HG03575 (cell line): ENCODE data around the gene NUDCD3.

Source experiments
- ATAC-seq: cut with Tn5 transposase; IDR thresholded peaks from one replicate; pipeline ENCODE4 v1.9.1; 2021; ENCODE audit not compliant: unreplicated experiment, insufficient number of reproducible peaks, low FRiP score; ENCODE audit errors: extremely low read depth

The NUDCD3 gene

DNA sequence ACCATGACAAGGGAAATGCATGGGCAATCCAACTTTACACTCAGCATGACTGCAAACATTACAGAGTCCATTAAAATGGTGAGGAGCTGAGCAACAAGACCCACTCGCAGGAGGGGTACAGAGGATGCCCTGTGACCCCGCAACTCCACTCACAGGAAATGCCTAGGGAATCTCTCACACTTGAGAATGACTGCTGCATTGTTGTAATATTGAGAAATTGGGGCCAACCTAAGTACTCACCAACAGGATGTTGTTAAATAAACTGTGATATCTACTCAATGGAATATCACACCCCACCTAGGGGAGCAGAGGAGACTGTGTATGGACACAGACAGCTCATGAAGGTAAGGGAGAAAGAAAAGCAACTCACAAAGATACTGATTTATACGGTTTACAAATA, 111.7 kb downstream of the NUDCD3 start:
- ATAC-seq, result no peak

DNA sequence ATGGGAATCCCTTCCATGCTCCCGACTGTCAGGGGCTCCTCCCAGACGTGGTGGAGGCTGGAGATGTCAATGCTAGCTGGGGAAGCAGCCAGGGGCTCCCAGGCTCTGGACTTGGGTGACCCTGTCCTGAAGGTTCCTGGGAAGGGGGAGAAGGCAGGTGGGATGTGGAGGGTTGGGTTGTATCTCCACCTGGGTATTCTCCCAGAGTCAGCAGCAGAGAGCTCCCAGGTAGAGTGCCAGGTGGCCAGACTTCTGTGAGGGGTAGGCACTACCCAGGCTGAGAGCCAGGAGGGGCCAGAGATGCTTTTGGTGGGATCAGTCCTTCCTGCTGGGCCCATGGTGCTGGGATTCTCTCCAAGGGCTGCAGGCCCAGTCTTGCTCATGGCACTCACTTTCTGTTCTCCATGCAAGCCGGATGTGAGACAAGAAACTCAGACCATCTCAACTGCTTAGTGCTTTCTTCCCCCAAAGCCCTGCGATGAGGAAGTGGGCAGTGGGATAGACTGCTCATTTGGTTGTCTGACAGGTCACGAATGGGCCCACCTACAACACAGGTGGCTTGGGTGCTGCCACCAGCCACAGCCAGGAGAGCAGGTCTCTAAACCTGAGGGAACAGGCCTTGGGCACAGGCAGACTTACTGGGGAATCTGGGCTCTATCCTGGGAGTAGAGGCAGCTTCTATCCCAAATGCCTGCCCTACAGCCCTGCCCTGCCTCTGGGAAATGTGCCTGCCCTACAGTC, 112.6 kb downstream of the NUDCD3 start:
- ATAC-seq, result no peak

DNA sequence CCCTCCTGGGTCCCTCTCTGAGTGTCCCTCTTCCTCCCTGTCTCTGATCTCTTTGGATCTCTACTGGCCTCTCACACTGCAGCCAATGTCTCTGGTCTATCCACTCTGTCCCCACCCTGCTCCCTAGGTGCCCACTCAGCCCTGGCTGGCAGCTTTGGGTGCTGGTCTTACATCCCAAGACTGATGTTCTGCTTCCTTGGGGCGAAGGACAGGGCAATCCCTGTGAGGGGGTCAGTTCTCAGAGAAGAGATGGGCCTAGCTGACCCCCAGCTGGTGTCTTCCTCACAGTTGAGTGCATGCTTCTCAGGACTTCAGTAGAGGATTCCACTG, 113.4 kb downstream of the NUDCD3 start:
- no peak for ATAC-seq

DNA sequence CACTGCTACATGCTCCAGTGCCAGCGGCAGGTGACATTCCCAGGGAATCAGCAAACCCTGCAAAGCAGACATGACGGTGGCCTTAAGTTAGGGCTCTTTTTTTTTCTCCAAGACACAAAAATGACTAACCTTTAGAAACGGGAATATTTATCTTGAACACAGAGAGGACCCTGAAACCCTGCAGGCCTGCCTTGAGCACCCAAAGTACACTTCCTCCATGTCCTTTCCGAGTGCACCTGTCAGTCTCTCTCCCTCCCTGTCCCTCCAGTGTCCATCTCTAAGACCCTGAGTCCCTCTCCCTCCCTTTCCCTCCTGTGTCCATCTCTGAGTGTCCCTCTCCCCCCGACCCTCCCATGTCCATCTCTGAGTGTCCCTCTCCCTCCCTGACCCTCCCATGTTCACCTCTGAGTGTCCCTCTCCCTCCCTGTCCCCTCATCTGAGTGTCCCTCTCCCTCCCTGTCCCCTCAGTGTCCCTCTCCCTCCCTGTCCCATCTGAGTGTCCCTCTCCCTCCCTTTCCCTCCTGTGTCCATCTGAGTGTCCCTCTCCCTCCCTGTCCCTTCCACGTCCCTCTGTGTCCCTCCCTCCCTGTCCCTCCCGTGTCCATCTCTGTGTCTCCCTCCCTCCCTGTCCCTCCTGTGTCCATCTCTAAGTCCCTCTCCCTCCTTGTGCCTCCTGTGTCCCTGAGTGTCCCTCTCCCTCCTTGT, 113.9 kb downstream of the NUDCD3 start:
- no peak for ATAC-seq

DNA sequence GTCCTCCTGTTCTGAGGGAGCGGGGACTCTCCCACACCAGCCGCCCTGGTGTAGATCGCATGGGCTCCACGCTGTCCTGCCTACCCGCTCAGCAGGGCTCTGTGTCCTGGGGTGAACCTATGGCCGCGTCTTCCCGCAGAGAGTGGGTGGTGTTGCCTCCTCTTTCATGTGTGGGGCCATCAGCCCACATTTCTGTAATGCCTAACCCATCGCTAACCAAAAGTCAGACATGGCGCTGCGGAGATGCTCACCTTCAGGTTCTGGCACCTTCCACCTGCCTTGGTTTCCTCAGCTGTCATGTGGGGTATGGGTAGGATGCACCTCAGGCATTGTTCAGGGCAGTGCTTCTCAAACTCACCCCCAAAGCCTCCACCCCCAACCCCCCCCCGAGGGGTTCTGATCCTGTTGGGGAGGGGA, 114.5 kb downstream of the NUDCD3 start:
- ATAC-seq, result no peak

DNA sequence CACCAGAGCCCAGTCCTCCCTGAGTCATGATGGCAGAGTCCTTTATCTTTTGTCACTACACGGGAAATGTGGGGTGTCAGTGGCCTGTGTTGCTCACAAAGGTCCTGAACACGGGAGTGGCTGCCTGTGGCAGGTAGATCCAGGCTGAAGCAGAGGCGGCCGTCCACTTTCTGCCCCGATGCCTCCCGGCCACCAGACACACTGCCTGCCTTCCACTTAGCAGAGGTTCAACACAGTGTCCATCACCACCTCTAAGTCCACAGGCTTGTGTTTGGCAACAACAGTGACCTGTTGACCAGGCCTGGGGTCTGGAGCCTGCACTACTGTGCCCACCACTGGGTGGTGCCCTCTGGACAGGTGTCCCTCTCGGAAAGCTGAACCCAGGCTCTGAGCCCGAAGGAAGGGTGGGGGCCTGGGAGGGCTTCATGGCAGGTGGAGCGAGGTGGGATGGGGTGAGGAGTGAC, 115.2 kb downstream of the NUDCD3 start:
- no peak for ATAC-seq

DNA sequence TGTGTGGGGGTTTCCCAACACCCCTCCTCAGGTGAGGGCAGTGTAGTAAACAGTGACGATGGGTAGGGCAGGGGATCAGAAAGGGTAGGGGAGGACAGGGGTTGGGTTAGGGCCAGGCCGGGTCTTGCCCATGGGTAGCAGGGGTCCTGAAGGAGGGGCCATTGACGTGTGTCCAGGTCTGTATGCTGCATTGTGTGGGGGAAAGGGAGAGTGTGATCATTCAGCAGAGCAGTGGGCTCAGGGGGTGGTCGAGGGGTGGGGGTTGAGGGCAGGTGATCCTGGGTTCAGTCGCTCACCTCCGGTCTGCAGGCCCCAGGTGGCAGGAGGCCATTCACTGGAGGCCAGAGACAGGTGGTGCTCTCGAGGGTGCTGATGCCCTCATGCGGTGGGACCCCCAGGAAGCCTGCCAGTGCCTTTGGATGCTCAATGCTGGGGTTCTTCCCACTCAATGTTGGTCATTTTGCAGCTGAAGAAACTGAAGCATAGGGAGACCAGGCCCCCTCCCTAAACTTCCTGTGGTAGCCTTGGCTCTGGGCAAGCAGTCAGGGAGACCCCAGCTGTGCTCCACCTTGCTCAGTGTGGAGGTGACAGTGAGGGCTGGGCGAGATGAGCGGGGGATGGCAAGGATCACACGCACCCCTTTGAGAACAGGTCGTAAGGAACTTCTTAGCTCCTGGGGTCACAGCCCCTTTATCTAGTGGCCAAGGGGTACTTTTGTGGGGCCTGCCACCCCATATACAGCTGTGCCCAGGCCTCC, 116.3 kb downstream of the NUDCD3 start:
- ATAC-seq, result no peak

DNA sequence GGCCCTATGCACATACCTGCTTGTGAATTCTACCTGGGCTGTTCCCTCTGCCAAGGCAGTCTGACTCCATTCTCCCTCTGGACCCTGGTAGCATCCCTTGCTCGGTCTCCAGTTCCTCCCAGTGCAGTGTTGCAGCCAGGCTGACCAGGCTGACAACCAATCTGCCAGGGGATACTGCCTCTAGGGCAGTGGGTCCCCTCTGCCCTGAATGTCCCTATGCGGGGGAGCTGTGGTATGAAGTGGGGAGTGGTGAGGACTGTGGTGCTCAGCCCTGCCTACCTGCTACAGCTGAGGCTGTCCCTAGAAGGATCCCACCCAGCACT, 117.1 kb downstream of the NUDCD3 start:
- ATAC-seq, result no peak

DNA sequence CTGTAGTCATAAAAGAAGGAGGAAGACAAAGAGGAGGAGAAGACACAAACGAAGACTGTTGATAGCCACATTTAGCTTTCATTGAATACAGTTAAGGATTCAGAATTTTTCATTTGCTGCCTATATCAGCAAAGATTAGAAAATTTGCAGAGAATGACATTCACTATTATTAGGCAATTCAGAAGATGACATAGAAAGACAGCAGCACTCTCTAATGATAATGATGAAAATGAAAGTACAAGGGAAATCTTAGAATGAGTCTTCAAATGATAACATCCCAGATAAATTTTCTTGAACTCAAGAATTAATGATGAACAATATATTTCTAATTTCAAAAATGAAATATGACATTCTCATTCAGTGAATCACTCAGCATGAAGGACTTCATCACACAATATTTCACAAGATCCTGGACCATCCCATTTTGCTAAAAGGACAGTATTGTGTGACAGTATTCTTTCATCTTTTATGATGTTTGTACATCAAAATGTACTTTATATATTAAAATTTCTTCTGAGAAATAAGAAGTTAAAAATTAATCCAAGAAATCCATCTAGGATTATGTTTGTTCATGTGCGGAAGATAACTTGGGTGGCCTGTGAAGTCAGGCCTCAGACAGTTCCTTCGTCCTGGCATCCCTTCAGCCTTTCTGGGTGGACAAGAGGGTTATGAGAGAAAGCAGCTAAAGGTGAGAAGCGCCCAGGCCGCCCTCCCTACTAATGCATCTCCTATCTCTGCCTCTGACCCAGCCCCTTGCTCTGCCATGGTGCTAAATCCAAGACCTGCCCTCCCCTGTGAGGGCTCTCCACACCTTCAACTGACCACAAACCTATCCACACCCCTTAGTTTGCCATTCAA, 117.7 kb downstream of the NUDCD3 start:
- no peak for ATAC-seq

DNA sequence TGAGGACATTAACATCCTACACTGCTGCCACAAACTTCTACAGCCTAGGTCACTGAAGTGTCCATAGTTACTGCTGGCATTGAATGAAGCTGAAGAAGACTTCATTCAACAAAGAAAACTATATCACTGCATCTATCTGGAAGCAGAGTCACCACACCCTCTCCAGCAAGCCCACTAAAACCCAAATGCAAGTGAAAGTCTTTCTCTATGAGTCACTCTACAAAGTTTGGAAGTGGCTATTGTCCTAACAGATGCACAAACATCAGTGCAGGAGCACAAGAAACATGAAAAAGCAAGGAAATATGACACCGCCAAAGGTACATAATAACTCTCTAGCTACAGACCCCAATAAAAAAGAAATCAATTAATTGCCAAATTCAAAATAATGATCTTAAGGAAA, 121.6 kb downstream of the NUDCD3 start:
- ATAC-seq, result no peak

DNA sequence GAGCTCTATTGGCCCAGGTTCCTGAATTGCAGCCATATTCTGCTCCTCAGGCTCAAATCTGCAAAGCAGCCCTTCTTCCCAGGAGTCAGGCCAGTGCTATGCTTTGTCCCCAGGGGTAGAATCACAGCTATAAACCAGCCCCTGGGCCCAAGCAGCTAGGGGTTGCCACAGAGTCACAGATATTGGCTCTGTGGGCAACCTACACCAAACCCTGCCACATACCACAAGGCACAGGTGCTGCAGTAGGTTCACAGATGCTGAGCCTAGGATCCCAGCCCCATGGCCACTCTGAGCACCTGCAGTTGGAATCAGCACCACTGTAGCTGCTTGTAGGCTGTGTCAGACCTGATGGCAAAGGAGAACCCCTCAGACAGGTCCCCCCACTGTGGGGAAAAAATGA, 122.0 kb downstream of the NUDCD3 start:
- no peak for ATAC-seq

DNA sequence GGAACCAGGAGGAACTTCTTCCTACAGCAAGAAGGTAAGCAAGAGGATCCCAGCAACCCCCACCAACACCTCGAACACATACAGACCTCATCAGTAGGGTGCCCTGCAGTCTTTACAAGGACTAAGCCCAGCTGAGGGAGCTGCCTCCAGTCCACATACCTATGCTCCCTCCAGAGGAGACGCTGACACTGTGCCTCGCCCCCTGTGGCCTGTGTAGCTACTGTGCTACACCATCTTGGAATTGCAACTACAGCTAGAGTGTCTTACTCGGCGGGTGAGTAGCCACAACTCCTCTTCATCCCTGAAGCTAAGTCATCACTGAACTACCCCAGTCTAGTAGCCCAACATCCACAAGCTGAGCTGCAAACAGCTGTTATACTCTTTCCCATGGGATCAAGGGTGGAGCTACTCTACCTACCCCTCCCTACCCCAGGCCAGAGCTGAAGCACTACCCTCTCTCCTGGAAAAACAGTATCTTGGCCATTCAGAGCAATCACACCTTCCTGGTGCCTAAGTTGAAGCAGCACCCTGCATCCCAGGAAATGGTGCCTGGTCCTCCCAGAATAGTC, 122.9 kb downstream of the NUDCD3 start:
- no peak for ATAC-seq

DNA sequence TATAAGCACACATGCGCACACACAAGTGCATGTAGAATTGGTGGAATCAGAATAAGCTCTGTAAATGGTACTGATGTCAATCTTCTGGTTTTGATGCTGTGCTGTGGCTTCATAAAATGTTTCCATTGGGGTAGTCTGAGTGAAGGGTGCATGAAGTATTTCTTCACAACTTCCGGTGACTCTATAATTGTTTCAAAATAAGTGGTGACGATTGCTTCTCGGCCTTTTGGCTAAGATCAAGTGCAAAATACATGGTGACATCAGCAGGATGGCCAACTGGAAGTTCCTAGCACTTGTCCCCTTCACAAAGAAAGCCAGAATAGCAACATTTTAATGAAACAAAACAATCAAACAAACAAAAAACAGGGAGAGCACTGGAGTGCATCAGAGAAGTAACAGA, 123.5 kb downstream of the NUDCD3 start:
- ATAC-seq, result no peak

DNA sequence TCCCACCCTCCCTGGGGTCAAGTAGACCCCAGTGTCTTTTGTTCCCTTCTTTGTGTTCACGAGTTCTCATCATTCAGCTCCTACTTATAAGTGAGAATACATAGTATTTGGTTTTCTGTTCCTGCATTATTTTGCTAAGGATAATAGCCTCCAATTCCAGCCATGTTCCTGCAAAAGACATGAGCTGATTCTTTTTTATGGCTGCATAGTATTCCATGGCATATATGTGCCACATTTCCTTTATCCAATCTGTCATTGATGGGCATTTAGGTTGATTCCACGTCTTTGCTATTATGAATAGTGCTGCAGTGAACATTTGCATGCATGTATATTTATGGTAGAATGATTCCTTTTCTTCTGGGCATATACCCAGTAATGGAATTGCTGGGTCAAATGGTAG, 136.8 kb downstream of the NUDCD3 start:
- no peak for ATAC-seq

DNA sequence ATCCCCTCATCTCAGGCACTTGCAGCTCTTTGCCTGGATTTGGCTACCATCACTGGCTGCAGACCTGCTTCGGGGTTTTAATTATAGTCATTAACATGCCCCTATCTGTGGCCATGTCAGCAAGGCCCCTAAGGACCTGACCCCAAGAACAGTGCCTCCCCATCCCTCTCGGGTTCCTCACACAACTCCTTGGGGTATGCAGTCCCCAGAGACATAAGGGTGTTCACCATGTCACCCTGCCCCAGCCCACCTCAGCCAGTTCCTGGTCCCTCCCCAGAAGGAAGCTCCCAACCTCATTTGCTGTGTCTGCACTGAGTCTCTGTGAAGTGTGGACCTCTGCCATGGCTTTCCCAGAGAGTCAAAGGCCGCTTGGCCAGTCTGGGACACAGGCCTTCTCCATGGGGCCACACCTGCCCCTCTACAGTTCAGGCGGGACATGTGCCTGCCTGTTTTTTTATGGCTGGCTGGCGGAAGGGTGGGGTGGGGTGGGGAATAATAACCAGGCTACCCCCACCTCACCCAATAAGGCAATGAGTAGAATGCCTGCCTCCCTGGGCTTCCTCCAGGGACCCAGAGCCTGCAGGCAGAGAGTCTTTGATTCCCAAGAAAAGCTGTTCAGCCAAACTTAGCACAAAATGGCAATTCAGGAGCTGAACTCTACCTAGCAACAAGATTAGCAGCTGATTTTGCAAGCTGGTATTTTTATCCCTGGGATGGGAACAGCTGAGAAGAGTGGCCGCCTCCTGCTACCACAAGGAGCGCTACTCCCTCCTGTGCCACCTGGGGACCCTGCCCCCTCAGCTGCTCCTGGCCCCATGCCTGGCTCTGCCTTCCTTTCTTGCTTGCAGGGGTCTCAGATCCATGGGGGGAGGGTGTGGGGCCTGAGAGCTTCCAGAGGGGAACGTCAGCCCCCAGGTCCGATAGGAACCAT, 141.3 kb downstream of the NUDCD3 start:
- ATAC-seq, result no peak

DNA sequence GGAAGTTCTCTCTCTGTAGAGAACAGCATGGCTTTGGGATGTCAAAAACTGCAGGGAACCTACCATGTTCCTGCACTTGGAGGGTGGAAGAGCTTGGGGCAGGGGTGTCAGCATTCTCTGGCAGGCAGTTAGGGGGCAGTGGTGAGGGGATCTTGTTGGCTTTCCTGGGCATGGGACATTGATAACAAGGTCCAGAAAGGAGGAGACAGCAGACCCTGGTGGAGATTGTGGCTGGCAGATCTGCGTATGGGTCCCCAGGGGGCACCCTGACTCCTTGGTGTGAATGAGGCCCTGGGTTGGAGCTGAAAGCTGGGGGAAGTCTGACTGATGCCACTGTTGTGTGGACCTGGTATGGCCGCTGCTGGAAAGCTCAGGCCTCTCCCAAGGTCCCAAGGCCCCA, 142.2 kb downstream of the NUDCD3 start:
- no peak for ATAC-seq

DNA sequence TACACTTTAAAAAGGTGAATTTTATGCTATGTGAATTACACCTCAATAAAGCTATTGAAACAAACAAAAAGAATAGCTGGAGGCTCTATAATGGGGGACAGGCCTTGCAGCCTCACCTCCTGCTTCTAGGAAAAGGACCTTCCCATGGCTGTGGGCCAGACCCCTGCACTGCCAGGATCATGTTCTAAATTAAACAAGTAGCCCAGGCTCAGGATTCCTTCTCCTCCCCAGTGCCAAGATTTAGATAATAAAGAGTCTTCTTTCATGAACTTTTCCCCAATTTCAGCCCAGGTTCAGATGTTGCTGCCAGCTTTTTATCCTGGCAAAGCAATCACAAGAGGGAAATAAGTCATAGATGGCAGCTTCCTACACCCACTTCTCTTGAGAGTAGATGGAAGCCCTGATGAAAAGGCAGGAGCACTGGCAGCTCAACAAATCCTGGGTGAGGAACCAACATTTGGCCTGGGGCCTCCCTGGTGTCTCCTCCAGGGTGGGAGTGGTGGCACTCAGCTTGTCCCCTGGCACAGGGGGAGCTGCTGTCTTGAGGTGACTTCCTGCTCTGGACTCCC, 142.8 kb downstream of the NUDCD3 start:
- no peak for ATAC-seq

DNA sequence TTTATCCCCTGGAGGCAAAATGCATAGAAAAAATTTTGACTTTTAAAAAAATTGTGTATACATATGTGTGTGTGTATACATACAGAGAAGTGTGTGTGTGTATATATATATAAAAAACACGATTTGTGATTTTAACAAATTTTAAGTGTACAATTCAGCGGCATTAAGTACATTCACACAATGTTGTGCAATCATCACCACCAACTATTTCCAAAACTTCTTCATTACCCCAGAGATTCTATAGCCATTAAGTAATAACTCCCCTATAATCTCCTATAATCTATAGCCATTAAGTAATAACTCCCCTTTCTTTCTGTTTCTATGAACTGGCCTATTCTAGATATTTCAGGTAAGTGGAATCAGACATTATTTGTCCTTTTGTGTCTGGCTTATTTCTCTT, 144.4 kb downstream of the NUDCD3 start:
- ATAC-seq, result no peak
